Stomach (tissue), 19 donors: ENCODE data around the gene MIP. TPM values are rescaled to one million over a fixed set of nuclear protein-coding genes. Genes with fewer than 3 reads are reported as not detected.
A peak's percentile ranks its signal among the peaks of the same experiment; 100 is the strongest.
"Not testable (repeated sequence)": the region's sequence is repeated elsewhere in the genome, so short reads cannot be mapped to it uniquely, and the experiment has no call there.

Experiments
- DNase-seq, 2 donors: peaks; one replicate each; pipeline versions ENCODE4 v3.0.0 to v3.0.0-alpha.2; 2013 to 2019
- H3K27ac ChIP-seq, 5 donors: fragments of 200-600 bp in 4 of 5; sonication (generic) in 4 of 5; one replicate each; pipeline ENCODE4 v1.5.1; 2013 to 2019; ENCODE audit warnings: mild to moderate bottlenecking in 1 of 5, moderate library complexity in 1 of 5
- H3K27me3 ChIP-seq, 3 donors: fragments of 200-600 bp; sonication (generic); one replicate each; pipeline ENCODE4 v1.5.1; 2017 to 2019; ENCODE audit warnings: mixed run types in 1 of 3
- H3K36me3 ChIP-seq, 4 donors: fragments of 200-600 bp; sonication (generic); 1 replicate in 3 of 4; 2 replicates in 1 of 4; pipeline ENCODE4 v1.5.1; 2016 to 2019
- H3K4me1 ChIP-seq, 4 donors: fragments of 200-600 bp; sonication (generic); one replicate each; pipeline ENCODE4 v1.5.1; 2016 to 2019
- H3K4me3 ChIP-seq, 4 donors: fragments of 200-600 bp; sonication (generic) in 3 of 4; one replicate each; pipeline ENCODE4 v1.5.1; 2016 to 2019; ENCODE audit warnings: mild to moderate bottlenecking in 1 of 4
- H3K9me3 ChIP-seq, 4 donors: fragments of 200-600 bp; sonication (generic); one replicate each; pipeline ENCODE4 v1.5.1; 2016 to 2019
- CTCF ChIP-seq, 7 experiments: fragments of 450-650 bp in 4 of 7; fragments of 200-600 bp in 3 of 7; sonication (generic) in 3 of 7; IDR thresholded peaks; one replicate each; pipeline ENCODE4 v1.5.1; 2016 to 2019; ENCODE audit warnings: antibody characterized with exemption in 7 of 7, control low read depth in 2 of 7, mild to moderate bottlenecking in 1 of 7
- EP300 ChIP-seq: sonication (generic); formaldehyde crosslinking; IDR thresholded peaks from one replicate; pipeline ENCODE4 v1.6.1; 2017; ENCODE audit warnings: antibody characterized with exemption
- POLR2A ChIP-seq, 4 donors: fragments of 450-650 bp; IDR thresholded peaks; one replicate each; pipeline ENCODE4 v1.6.1; 2016; ENCODE audit warnings: antibody characterized with exemption in 4 of 4, control low read depth in 2 of 4, mild to moderate bottlenecking in 1 of 4, moderate library complexity in 1 of 4
- POLR2AphosphoS5 ChIP-seq, 3 donors: sonication (generic); formaldehyde crosslinking; IDR thresholded peaks; one replicate each; pipeline ENCODE4 v1.6.1; 2016; ENCODE audit warnings: antibody characterized with exemption in 3 of 3
- WGBS, 5 donors: extraction: QIAGEN DNeasy Blood & Tissue Kit in 3 of 5; methylation state at CpG; one replicate each; pipeline versions ENCODE4 v1.1.5 to v1.1.7; 2013 to 2018; 5-methylcytosine and 5-hydroxymethylcytosine counted together
- intact Hi-C: fragments of 100-400 bp; cut with DNase I; formaldehyde crosslinking; loops from one replicate; pipeline ENCODE4 v1.15.1; 2023; ENCODE audit warnings: low total_unique reads
- long read RNA-seq, 10 donors: transcript quantifications; one replicate each; lab custom pipeline, GENCODE V29; 2026
- polyA plus RNA-seq, 3 donors: library from polyadenylated mRNA; stranded (reverse); fragments of 200-250 nt; gene quantifications; one replicate each; pipeline ENCODE4 v1.2.3, GENCODE V29; 2013
- total RNA-seq, 5 donors: library from RNA; depleted of rRNA; stranded (reverse); fragments of >200 nt; gene quantifications; one replicate each; pipeline versions ENCODE4 v1.1.0 to v1.2.3, GENCODE V29; 2014 to 2016
- donor health status: healthy with polysubstance abuse.
- donor health status: Bipolar disorder and iron deficiency.
- donor health status: healthy.

The MIP gene
- total RNA-seq: not detected
- polyA plus RNA-seq: not detected
- long read RNA-seq, donor 1: 0 reads
- long read RNA-seq, donor 2: 0 reads
- long read RNA-seq, donor 3: 0 reads
- long read RNA-seq, donor 4: 0 reads
- long read RNA-seq, donor 5: 0 reads
- long read RNA-seq, donor 6: 0 reads
- long read RNA-seq, donor 7: 0 reads
- long read RNA-seq, donor 8: 0 reads
- long read RNA-seq, donor 9: 0 reads
- long read RNA-seq, donor 10: 0 reads

DNA sequence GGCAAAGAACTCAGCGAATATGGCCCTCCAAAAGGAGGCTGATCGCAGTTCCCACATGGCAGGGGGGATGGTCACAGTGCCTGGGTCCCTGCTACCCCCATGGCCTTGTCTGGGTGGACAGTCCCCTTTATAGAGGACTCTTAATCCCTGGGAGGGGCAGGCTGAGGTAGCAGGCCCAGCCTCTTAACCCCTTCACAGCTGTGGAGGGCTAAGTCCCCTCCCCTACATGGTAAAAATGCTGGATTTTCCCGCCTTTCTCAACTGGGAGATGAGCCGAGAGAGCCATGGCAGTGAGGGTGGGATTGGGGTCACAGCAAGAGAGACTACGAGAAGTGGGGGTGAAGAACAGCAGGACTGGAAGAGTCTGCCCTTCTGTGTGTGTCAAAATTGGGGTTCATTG is at the start of gene MIP:
TSS of gene MIP (minus strand) at position 101 of the 400 bp plus-strand sequence. CDS start at position 57, 44 bp downstream.
- Histone ChIP-seq H3K27ac (no peak within 1 kb of the TSS), H3K4me3 (no peak within 1 kb of the TSS), H3K36me3 (no peaks in the 10 kb centered on the region), H3K27me3 (no peaks in the 10 kb centered on the region), H3K4me1 (peaks cover 3 to 18% (median 5%) of the 10 kb centered on the region in 4 donors), H3K9me3 (no peaks in the 10 kb centered on the region)
- TF ChIP-seq POLR2AphosphoS5 (IDR thresholded peaks at IDR 0.05) (no peak), POLR2A (IDR thresholded peaks at IDR 0.05) (no peak), CTCF (IDR thresholded peaks at IDR 0.05) (no peak), EP300 (no peak)
- 75 to 94% (median 90%) methylated on average over 4 to 5 of the region's 5 CpGs for WGBS, 5 donors
- intact Hi-C loops: loop anchor here (10.0 kb wide), 1 partner anchor 90 kb away; the partner anchor contains the start of genes APOF and STAT2
- no peak for DNase-seq

DNA sequence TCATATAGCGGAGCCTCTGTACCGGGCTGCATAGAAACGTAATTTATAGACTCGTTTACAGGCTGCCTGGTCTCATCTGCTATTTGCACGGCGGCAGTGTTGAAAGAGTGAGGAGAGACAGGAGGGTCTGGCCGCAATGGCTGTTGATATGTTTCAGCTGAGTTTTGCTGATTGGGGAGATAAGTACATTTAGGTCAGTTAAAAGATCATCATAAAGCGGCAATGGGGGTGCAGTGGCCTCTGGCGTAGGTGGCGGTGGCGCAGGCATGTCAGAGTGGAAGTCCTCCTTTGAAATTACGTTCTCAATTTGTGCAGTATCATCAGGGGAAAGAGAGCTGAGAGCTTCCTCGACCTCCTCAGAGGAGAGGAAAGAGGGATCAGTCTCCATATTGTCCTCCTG is 45.4 kb upstream of the MIP start:
- DNase-seq, H3K9me3 ChIP-seq, H3K27me3 ChIP-seq, H3K4me3 ChIP-seq, H3K27ac ChIP-seq, intact Hi-C loops, H3K4me1 ChIP-seq, H3K36me3 ChIP-seq: not testable (repeated sequence)
- 85 to 91% (median 90%) methylated on average over 13 of the region's 13 CpGs for WGBS, 5 donors

DNA sequence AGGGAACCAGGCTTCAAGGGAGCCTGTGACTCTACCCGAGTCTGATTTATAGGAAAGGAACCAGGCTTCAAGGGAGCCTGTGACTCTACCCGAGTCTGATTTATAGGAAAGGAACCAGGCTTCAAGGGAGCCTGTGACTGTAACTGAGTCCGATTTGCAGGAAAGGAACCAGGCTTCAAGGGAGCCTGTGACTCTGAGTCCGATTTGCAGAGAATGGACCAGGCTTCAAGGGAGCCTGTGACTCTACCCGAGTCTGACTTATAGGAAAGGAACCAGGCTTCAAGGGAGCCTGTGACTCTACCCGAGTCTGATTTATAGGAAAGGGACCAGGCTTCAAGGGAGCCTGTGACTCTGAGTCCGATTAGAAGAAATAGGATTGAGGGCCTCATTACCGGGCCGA is 45.0 kb upstream of the MIP start:
- intact Hi-C loops, H3K4me1 ChIP-seq, DNase-seq, H3K9me3 ChIP-seq, H3K4me3 ChIP-seq, H3K27ac ChIP-seq, H3K36me3 ChIP-seq, H3K27me3 ChIP-seq: not testable (repeated sequence)
- 70 to 91% (median 87%) methylated on average over 9 of the region's 9 CpGs for WGBS, 5 donors

GRCh38 chr12:56498126-56498902 is 43.9 kb upstream of the MIP start:
- H3K27ac ChIP-seq, H3K9me3 ChIP-seq, DNase-seq, H3K4me3 ChIP-seq, intact Hi-C loops, H3K36me3 ChIP-seq, H3K4me1 ChIP-seq: not testable (repeated sequence)
- WGBS, 5 donors: 40 to 51% (median 48%) methylated on average over 14 of the region's 14 CpGs
- H3K27me3 ChIP-seq: peaks cover 0 to 11% (median 0%) of the 10 kb centered on the region in 3 donors

GRCh38 chr12:56496704-56497103 is 42.2 kb upstream of the MIP start:
- H3K27me3 ChIP-seq: peaks cover 0 to 14% (median 3%) of the 10 kb centered on the region in 3 donors
- intact Hi-C loops: not testable (repeated sequence)
- WGBS, 5 donors: 7 to 22% (median 13%) methylated on average over 11 to 17 of the region's 17 CpGs

DNA sequence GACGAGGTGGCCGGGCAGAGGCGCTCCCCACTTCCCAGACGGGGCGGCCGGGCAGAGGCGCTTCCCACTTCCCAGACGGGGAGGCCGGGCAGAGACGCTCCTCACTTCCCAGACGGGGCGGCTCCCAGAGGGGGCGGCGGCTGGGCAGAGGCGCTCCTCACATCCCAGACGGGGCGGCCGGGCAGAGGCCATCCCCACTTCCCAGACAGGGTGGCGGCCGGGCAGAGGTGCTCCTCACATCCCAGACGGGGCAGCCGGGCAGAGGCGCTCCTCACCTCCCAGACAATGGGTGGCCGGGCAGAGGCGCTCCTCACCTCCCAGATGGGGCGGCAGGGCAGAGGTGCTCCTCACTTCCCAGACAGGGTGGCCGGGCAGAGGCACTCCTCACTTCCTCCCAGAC is 40.0 kb upstream of the MIP start:
- H3K36me3 ChIP-seq, H3K4me1 ChIP-seq, H3K4me3 ChIP-seq, intact Hi-C loops, H3K27ac ChIP-seq, DNase-seq, H3K9me3 ChIP-seq: not testable (repeated sequence)
- H3K27me3 ChIP-seq: peaks cover 0 to 27% (median 3%) of the 10 kb centered on the region in 3 donors
- 90 to 97% (median 94%) methylated on average over 21 to 27 of the region's 27 CpGs for WGBS, 5 donors

More at GRCh38 chr12:56496704-56497103, 42.2 kb upstream of the MIP start:
- H3K27ac ChIP-seq, H3K36me3 ChIP-seq, H3K4me3 ChIP-seq, H3K4me1 ChIP-seq, H3K9me3 ChIP-seq: not testable (repeated sequence)
- DNase-seq: peak; percentile 54 to 69
- peak in 3 of 7 experiments; percentile 25 to 45 (median 32) for TF ChIP-seq CTCF (IDR thresholded peaks at IDR 0.05)

GRCh38 chr12:56494106-56494415 is 39.6 kb upstream of the MIP start:
- H3K27me3 ChIP-seq: peaks cover 0 to 30% (median 3%) of the 10 kb centered on the region in 3 donors
- H3K27ac ChIP-seq, H3K36me3 ChIP-seq, H3K4me1 ChIP-seq, H3K9me3 ChIP-seq, DNase-seq, H3K4me3 ChIP-seq, intact Hi-C loops: not testable (repeated sequence)
- 93 to 96% (median 94%) methylated on average over 12 to 15 of the region's 15 CpGs; no CpG with 5 or more reads in 1 of the 5 donors for WGBS, 5 donors

- H3K4me3 ChIP-seq, intact Hi-C loops, H3K27ac ChIP-seq, H3K36me3 ChIP-seq, H3K9me3 ChIP-seq, DNase-seq, H3K4me1 ChIP-seq: not testable (repeated sequence)
- WGBS, 5 donors: 86 to 91% (median 89%) methylated on average over 15 to 31 of the region's 31 CpGs
- H3K27me3 ChIP-seq: peaks cover 0 to 32% (median 3%) of the 10 kb centered on the region in 3 donors
These were observed 39.1 kb upstream of the MIP start for GRCh38 chr12:56493409-56494105.
